A375 (cell line): ENCODE measurements around the gene SST. TPM values are rescaled to one million over a fixed set of nuclear protein-coding genes. Genes with fewer than 3 reads are reported as not detected.

ENCODE experiments used
- total RNA-seq: library from RNA; depleted of rRNA; stranded (reverse); fragments of >200 nt; shearing (Covaris generic); gene quantifications from 2 replicates; pipeline ENCODE4 v1.2.3, GENCODE V29; 2014; rRNA removed

Gene SST
- total RNA-seq: not detected in 2 replicates

DNA sequence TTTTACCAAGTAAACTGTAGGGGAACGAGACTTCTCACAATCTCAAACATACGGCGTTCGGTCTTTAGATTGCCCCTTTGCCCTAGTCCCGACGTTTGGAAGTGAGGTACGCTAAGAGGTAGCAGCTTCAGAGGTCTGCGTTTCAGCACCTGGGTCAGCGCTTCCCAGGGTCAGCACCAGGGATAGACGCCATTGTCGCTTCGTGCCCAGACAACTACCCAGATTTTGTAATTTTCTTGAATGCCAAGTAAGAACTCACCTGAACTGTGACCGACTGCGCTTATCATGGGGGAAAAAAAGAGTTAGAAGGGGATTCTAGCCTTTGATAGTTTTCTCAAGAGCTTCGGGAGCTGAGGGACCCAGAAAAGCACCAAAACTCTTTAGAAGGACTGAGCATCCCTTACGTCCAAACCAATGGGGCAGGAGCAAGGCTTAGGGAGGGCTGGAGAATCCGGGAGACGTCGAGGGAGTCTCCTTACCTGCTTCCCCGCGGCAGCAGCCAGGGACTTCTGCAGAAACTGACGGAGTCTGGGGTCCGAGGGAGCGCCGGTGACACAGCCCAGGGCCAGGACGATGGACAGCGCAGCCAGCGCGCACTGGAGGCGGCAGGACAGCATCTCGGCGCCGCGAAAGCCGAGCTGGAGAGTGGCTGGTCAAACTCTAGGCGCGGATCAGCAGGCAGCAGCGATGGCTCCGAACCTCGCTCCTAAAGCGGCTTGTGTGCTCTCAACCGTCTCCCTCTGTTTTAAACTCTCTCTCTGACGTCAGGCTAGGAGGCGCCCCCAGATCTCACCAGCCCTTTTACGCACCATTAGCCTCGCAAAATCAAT, at the start of gene SST:
TSS of gene SST (minus strand) at position 720 of the 830 bp plus-strand sequence. CDS start at position 617, 103 bp downstream.

DNA sequence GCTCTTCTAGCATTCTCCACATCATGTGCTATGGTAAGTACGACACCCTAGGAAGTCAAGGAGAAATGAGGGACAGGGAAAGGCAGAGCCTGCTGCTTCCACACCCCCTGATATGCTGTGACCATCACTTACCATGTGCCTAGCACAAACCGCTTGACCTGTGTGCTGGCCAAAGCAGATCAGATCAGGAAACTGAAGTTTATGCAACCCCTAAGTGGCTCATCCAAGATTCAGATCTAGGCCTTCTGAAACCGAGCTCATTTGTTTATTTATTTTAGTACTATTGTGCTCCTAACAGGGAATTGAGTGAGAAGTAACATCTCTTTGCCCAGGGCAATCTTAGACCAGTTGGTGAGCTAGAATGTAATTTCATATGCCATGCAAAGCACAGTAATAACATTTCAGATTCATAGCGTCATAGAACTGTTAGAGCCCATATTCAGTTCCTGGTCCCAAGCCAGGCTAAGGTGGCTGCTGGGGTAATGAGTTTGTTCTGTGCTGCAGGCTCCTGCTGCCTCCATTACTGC, 32.4 kb upstream of the SST start, which contains the start of gene RTP2:
TSS of gene RTP2 (minus strand) at position 51 of the 527 bp plus-strand sequence. CDS start 429 bp downstream, outside the sequence.

Other genes with a start within 250 kb of the SST start
- gene RTP2, start 32.2 kb upstream of the SST start, total RNA-seq: not detected in 2 replicates
- 9.4 and 11.0 TPM in 2 replicates for gene BCL6, start 75.1 kb upstream of the SST start, total RNA-seq